HG03139 (cell line): ENCODE measurements around the gene RITA1.
"Not testable (repeated sequence)": the region's sequence is repeated elsewhere in the genome, so short reads cannot be mapped to it uniquely, and the experiment has no call there.

Experiments used
- ATAC-seq: cut with Tn5 transposase; IDR thresholded peaks from one replicate; pipeline ENCODE4 v1.9.1; 2021; ENCODE audit not compliant: unreplicated experiment

RITA1 gene

DNA sequence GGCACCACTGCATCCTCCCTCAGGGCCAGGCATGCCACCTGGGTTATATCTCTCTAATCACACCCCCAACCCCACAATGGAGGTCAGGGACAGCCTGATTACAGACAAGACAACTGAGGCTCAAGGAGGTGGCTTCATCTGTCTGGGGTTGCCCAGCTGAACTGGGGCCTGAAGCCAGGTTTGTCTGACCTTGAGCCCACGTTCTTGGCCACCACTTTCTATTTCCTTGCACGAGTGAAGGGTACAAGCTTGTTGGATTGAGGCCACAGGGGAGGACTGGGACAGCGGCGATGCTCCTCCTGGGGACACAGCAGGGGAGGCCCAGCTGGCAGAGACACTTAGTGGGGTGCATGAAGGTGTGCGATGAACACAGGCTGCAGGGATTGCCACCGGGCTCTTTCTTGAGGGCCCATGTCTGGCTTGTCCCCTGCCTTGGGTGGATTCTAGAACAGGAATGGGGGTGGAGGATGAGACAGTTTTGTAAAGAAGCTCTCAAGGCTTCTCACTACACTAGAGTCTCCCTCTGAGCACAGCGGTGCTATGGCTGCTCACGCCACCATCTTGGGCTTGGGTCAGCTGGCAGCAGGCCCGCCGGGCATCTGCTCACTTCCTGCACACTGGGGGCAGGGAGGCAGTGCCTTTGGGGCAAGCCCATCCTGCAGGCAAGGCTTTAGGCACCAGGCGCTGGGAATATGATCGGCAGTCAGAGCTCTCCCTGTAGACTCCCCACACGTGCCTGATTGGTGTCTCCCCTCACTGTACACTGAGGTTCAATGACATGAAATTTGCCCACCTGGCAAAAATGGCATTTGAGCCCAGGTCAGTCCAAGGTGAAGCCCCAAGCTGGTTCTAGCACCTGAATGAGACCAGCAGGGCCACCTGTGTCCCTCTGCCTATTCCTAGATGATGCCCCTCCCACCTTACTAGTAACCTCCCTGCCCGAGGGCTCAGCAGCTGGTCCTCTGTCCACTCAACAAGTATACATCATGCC, 16.0 kb downstream of the RITA1 start:
- ATAC-seq, result no peak

DNA sequence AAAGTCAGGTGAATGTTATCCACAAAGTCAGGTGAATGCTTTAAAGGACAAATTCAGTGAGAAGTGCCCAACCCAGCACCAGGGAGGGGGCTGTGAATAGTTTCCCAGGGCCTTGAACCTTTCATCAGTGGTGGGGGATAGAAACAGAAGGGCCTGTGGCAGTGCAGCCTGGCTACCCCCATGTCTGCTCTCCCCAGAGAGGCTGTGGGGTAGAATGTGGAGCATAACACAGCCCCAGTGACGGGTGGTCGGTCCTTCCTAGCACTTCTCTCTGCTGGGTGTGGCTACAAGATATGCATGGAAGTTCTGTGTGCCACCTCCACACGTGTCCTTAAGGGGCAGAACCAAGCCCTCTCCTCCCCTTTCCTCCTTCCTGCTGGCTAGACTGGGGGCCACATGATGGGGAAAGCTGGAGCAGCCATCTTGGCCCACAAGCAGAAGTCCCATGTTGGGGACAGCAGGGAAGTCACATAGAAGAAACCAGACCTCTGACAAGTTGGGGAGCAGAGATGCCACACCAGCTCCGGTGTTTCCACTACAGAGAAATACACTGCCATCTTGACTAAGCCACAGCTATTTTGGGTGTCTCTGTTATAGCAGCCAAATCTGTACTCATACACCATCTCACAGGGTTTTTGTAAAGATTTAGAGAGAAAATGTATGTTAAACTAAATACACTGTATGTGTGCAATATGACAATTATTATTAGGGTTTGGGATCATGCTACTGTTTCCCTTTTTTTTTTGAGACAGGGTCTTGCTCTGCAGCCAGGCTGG, 17.0 kb downstream of the RITA1 start:
- ATAC-seq, result no peak

DNA sequence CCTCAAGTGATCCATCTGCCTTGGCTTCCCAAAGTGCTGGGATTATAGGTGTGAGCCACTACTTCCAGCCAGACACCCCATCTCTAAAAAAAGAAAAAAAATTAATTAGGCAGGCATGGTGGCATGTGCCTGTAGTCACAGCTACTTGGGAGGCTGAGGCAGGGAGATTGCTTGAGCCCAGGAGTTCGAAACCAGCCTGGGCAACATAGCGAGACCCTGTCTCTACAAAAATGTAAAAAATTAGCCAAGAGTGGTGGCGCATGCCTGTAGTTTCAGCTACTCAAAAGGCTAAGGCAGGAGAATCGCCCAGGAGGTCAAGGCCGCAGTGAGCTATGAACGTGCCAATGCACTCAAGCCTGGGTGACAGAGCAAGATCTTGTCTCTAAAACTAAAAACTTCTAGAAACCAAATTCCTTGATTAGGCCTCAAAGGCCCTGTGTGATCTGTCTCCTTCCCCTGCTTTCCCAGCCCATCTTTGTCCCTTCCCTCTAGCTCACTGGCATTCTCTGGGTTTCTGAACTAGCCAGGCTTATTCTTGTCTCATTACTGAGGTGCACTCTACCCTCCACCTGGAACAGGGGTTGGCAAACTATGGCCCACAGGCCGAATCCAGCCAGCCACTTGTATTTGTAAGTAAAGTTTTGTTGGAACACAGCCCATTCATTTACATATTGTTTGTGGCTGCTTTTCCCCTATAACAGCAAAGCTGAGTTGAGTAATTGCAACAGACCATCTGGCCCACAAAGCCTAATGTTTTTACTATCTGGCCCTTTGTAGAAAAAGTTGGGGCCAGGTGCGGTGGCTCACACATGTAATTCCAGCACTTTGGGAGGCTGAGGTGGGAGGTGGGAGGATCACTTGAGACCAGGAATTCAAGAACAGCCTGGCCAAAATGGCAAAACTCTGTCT, 18.6 kb downstream of the RITA1 start:
- ATAC-seq, result no peak

DNA sequence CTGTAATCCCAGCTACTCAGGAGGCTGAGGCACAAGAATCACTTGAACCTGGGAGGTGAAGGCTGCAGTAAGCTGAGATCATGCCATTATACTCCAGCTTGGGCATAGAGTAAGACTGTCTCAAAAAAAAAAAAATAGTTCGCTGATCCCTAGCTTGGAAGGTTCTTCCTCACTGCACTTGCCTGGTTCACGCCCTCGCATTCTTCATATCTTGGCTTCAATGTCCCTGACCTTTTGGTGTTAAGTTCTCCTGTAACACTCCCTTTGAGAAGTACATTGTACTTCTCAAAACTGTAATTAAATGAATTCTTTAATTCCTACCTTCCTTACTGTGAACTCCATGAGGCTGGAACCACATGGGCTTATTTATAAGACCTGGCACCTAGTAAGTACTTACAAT, 19.3 kb downstream of the RITA1 start:
- ATAC-seq, result no peak

DNA sequence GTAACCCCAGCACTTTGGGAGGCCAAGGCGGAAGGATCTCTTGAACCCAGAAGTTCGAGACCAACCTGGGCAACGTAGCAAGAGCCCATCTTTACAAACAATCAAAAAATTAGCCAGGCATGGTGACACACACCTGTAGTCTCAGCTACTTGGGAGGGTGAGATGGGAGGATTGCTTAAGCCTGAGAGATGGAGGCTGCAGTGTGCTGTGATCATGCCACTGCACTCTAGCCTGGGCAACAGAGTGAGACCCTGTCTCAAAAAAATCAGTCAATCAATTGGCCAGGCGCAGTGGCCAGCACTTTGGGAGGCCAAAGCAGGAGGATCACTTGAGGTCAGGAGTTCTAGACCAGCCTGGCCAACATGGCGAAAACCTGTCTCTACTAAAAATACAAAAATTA, 21.3 kb downstream of the RITA1 start:
- not testable (repeated sequence) for ATAC-seq

DNA sequence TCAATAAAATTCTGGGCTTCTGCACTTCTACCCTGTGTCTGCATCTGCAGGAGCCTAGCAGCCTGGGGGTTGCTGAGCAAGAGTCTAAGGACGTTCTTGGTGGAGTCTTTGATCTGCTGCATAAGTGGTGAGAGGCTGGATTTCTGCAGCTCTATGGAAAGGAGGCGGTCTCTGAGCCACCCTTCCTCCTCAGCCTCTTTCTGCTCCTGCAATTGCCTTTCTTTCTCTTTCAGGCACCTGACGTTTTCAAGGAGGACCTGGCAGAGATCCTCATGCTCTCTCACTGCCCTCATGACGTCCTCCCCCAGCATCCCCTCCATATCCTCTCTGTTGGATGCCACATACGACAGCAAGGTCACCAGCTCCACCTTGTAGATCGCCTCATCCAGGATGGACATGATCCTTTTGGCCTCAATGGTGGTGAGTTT, 22.1 kb downstream of the RITA1 start:
- ATAC-seq, result peak; percentile 2

DNA sequence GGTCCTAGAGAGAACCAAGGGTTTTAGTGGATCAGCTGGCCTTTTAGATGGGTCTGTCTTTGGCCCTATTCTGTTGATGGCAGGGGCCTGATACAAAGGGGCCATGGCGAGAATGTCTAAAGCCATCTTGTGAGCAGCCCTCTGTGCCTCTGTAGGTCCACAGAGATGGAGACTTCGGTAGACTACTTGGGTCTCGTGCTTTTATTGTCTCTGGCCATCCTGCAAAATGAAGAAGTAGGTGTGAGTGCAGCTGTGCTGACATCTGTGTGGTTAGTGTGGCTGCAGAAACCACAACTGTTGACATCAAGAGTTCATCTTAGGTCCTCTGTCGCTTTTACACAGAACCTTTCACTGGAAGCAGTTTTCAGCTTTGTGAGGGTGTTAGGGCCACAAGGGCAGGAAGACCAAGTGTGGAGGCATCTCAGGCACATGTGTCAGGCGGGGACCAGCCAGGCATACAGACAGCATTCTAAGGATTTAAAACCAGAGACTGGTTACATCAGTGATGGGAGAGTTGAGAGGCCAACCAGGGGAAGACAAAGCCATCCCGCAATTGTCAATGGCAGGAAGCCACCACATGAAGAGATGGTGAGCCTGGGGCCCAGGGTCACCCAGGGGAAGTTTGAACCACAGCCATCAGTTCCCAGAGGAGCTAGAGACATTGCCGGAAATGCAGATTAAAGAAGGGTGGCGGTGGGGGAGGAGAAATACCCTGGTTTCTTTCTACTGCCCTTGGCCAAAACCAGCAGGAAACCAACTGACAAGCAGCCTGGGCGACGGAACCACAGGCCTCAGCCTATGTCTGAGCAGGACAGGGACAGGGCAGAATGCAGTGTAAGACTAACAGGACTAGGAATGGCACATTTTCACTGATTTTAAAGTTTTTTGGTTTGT, 22.8 kb downstream of the RITA1 start:
- peak; percentile 64 for ATAC-seq

DNA sequence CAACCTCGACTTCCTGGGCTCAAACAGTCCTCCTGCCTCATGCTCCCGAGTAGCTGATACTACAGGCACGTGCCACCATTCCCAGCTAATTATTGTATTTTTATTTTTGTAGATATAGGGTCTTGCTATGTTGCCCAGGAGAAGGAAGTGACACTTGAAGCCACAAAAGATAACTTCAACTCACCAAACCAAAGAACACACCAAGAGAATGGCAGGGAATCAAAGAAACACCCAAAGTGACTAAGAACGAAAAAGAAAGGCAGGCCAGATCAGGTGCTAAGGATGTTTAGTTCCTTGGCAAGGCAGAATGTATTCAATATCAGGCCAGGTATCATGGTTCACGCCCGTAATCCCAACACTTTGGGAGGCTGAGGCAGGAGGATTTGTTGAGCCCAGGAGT, 25.6 kb downstream of the RITA1 start:
- ATAC-seq, result no peak

DNA sequence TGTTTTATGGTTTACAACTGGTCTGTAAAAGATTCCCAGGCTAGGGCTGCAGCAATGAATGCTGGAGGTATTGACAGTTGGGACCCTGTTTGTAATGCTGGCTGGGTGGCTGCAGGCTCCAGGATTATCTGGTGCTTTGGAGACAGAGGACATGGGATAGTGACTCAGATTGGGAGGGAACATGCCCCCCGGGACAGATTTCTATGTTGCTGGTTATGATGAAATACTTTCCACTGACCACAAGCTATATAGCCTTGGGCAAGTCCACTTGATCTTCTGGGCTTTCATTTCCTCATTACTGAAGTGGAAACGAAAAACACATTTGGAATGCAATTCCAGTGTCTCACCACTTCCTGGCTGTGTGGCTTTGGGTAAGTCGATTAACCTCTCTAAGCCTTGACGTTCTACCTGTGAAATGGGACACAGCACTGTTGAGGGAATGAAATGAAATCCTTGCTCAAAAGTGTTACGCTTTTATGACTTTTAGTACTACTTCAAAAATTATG, 29.4 kb downstream of the RITA1 start:
- no peak for ATAC-seq

DNA sequence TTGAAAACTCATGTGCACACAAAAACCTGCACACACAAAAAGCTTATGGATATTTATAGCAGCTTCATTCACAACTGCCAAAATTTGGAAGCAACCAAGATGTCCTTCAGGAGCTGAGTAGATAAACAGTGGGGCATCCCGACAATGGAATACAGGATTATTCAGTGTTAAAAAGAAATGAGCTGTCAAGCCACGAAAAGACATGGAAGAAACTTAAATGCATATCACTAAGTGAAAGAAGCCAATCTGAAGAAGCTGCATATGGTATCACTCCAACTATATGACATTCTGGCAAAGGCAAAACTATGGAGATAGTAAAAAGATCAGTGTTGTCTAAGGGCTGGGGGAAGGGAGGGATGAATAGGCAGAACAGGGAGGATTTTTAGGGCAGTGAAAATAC, 30.5 kb downstream of the RITA1 start:
- ATAC-seq, result no peak

DNA sequence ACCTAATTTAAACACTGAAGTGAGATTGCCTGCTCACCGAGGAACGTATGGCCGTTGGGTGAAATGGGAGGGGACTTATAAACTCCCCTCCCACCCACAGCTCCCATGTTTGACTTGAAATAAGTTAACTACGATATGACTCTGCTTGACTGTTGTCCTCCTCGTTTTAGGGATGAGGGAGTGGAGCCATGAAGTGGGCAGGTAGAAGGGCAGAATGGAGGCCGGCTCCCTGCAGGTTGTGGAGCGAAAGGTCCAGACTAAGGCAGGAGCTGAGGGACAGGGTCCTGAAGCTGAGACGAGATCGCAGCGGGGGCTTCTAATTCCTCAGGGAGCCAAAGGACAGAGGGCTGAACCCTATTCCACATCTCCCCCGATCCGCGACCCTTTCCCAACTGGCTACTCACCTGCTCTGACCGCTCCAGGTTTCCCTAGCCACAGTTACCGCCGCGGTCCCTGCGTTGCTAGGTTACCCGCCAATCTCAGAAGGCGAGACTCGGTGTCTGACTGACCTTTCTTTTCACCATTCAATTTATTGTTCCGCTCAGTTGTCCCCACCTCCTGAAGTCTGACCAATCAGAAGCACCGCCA, 35.2 kb downstream of the RITA1 start:
- no peak for ATAC-seq

DNA sequence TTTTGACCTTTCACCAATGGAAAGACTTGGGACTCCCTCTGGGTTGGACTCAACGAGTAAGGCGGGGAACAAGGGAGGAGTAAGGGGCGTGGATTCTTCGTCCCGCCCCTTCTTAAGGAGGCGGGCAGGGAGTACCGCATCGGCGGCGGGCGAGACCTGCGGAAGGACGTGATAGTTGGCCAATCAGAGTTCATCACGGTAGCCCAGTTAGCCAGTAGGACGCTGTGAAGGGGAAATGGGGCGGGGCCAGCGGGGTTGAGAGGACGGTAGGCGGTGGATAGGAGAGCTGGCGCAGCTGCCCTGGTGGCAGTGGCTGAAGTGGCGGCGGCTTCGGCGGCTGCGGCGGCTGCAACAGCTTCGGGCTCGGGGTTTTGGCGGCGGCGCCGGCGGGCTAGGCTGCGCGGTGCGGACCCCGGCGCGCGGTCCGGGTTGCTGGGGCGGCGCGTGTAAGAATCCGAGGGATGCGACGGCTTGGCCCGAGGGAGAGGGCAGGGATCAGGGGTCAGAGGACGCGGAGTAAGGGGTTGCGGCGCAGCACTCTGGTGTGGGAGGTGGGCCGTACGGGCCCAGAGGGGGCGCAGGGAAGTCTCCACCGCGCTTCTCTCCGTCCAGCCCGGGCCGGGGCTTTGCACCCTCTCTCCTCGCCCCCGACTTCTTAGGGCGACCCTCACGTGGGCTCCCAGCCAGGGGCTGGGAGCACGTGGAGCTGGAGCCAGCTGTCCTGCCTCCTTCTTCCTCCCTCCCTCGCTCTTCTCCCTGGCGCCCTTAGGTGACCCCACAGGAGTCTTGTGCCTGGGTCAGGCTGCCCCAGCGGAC, 35.9 kb downstream of the RITA1 start, which contains the start of gene TPCN1:
Gene TPCN1, plus strand, starts transcription at position 284 of the 816 bp plus-strand sequence. CDS start 5,389 bp downstream, outside the sequence.
- ATAC-seq, result peak; percentile 93

DNA sequence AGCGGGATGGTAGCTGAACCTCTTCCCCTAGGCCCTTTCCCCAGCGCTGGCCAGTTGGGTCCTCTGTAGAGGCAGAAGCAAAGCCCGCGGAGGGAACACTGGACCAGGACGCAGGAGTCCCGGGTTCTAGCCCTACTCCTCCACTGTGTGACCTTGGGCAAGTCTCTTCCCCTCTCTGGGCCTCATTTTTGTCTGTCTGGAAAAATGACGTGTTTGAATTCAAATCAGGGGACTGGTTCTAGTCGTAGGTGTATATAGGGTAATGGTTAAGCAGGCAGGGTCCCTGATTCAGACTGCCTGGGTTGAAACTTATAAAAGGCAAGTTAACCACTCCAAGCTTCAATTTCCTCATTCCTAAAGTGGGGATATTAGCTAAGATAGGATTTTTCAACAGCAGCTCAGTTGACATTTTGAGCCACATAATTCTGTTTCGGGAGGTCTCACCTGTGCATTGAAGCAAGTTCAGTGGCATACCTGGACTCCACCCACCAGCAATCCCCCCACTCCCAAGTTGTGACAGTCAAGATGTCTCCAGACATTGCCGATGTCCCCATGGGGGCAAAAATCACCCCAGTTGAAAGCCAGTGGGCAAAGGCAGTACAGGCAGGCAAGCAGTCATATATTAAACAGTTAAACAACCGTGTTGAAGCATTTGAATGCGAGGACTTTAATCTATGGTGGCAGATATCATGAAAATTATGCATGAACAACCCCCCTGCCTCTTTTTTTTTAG, 36.6 kb downstream of the RITA1 start:
- ATAC-seq, result no peak

DNA sequence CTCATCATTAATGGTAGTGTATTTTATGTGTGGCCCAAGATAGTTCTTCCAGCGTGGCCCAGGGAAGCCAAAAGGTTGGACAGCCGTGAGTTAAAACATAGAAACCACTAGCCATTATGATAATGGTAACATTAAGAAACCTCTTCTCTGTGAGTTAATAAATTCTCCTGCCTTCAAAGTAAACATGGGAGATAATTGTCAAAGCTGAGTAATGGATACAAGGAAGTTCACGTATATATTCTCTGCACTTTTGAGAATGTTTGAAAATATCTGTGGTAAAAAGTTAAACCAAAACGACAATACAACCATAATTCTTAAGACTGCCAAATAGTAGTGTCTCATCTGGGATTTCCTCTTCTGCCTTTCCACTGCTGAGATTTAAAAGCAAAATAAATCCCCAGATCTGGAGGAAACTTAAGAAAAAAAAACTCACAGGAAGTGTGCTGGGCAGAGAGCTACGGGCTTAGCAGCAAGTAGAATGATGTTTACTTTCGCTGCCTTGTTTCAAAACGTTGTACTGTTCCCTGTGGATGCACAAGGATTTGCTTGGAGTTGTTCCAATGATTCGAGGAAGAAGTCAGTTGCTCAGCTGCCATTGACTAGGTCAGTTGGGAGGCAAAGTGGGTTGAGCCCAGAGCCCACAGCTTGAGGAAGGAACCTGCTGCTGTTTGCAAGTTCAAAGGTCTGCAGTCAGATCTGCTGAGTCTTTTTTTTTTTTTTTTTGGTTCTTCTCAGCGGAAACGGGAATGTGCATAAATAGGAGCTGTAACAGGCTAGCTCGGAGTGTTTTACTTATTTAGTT, 37.4 kb downstream of the RITA1 start:
- ATAC-seq, result no peak

DNA sequence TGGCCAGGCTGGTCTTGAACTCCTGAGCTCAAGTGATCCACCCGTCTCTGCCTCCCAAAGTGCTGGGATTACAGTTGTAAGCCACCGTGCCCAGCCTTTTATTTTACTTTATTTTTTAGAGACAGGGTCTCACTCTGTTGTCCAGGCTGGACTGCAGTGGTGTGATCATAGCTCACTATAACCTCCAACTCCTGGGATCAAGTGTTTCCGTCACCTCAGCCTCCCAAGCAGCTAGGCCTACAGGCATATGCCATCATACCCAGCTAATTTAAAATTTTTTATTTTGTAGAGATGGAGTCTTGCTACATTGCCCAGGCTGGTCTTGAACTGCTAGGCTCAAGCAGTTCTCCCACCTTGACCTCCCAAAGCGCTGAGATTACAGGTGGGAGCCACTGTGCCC, 39.4 kb downstream of the RITA1 start:
- no peak for ATAC-seq

DNA sequence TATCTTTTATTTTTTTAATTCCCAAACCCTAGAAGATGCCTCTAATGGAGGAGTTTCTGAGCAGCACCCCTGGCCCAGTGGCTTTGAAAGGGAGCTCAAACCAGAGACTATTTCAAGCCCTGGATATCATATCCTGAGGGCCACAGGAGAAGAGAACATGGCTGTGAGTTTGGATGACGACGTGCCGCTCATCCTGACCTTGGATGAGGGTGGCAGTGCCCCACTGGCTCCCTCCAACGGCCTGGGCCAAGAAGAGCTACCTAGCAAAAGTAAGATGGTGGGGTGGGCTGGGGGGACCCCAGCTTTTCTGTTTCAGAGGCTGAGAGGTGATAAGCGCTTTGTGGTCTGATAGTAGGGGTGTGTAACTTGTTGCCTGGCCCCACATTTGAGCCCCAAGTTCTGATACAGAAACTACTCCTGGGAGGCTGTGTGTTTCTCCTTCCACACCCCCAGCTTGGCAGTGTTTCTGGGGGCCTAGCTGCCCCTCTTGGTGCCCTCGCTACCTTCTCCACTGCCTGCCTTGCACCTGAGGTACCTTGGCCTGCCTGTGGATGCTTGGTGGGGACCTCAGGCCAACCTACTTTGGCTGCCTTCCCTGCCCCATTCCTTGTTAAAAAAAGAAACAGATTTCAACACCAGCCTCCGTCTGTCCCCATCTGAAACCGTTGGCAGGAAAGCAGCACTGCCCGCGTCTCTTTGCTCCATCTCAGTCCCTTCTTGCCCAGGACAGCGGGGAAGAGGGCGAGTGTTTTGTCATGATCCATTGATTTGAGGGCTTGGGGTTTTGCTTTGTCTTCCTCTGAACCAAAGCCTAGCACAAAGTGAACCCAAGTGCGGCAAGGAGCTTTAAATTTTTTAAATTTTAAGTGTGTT, 41.4 kb downstream of the RITA1 start:
- no peak for ATAC-seq
